AG20443 (cell line): ENCODE results near the gene RAET1E.
"Not testable (repeated sequence)": the region's sequence is repeated elsewhere in the genome, so short reads cannot be mapped to it uniquely, and the experiment has no call there.

Experiments used
- DNase-seq: peaks from one replicate; pipeline ENCODE4 v3.0.0; 2012; ENCODE audit warnings: low spot score, mixed read lengths

Gene RAET1E

GRCh38 chr6:149861603-149862423 lies 36.1 kb downstream of the RAET1E start:
- no peak for DNase-seq

- no peak for DNase-seq
Measured at GRCh38 chr6:149860834-149861602, 36.9 kb downstream of the RAET1E start.

GRCh38 chr6:149860513-149860833 lies 37.4 kb downstream of the RAET1E start:
- DNase-seq = no peak

- DNase-seq = no peak
Measured at GRCh38 chr6:149859938-149860337, 38.0 kb downstream of the RAET1E start.

- DNase-seq = no peak
Measured at GRCh38 chr6:149859368-149859767, 38.5 kb downstream of the RAET1E start.

- no peak for DNase-seq
Measured at GRCh38 chr6:149857541-149857940, 40.4 kb downstream of the RAET1E start.

- DNase-seq = no peak
Measured at GRCh38 chr6:149856256-149856994, 41.5 kb downstream of the RAET1E start.

- DNase-seq = no peak
Measured at GRCh38 chr6:149855741-149856140, 42.2 kb downstream of the RAET1E start.

- peak; percentile 40 for DNase-seq
Measured at GRCh38 chr6:149855040-149855654, 42.8 kb downstream of the RAET1E start.

GRCh38 chr6:149854532-149854931 lies 43.4 kb downstream of the RAET1E start:
- DNase-seq = peak; percentile 46

GRCh38 chr6:149854017-149854416 lies 43.9 kb downstream of the RAET1E start:
- DNase-seq = not testable (repeated sequence)

GRCh38 chr6:149852881-149853280 lies 45.0 kb downstream of the RAET1E start:
- no peak for DNase-seq

GRCh38 chr6:149852180-149852579 lies 45.7 kb downstream of the RAET1E start:
- no peak for DNase-seq

GRCh38 chr6:149851461-149852110 lies 46.3 kb downstream of the RAET1E start:
- DNase-seq = peak; percentile 41

GRCh38 chr6:149848343-149848742 lies 49.6 kb downstream of the RAET1E start:
- not testable (repeated sequence) for DNase-seq
